ENCODE measurements around the gene HPD. TPM values are rescaled to one million over a fixed set of nuclear protein-coding genes. Genes with fewer than 3 reads are reported as not detected.

Gene HPD
- total RNA-seq, 1 experiment from 2014 or later: 0.39 TPM

DNA sequence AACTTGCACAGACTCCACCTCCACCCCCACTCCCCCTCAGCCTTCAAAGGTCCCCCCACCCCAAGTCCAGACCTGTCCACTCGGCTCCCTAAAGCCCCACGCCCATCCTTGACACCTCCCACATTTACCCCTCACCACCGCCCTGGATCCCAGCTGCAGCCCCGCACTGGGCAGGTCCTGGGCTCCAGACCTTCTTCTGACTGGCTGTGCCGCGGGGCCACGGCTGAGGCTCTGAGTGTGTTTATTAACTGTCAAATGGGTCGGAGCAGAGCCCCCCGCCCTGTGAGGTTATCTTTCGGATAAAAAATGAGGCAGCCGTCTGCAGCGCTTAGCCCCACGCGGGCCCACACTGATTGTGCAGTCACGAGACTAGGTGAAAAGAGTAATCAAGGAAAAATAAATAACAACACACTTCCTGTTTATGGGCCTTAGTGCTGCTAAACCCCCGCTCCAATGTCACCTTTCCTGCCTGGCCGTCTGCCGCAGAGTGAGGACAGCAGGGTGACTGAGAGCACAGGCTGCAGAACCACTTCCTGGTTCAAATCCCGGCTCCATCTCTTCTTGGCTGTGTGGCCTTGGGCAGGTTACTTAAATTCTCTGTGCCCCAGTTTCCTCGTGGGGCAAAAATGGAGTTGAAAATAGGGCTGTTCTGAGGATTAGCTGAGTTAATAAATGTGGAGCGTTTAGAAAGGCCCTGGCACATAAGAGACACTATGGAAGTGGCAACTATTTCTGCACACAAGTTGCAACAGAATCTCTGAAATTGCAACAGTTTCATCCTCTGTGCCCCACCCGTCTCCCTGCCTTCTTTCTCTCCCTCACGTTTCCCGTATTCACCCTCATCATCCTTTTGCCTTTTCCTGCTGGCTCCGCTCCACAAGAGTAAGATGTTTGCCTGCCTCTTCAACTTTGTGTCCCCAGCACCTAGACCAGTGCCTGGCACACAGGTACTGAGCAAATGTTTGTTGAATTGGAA, 45.5 kb downstream of the HPD start:
- DNase-seq (ENCODE audit: low spot score) (peak; percentile 44), ATAC-seq (peak; percentile 12)
- Mint-ChIP-seq H3K4me1 (peaks cover 23% of the 10 kb centered on the region), H3K27me3 (ENCODE audit: low read depth) (no peaks in the 10 kb centered on the region), H3K4me3 (peak overlapping the region; percentile 87), H3K9me3 (no peaks in the 10 kb centered on the region), H3K27ac (peak overlapping the region; percentile 68), H3K36me3 (peaks cover 25% of the 10 kb centered on the region)
- CTCF ChIA-PET: interaction anchor here (0.6 to 11.9 kb wide), 6 partner anchors 9 to 233 kb away, joined by 3 to 532 read pairs (median 8); partner anchors contain the start of genes RHOF and SETD1B
- TF ChIP-seq CREM (CRISPR knock-in tag; IDR thresholded peaks at IDR 0.05) (no peak), MYBL2 (CRISPR knock-in tag; IDR thresholded peaks at IDR 0.05) (no peak), ATF1 (CRISPR knock-in tag; IDR thresholded peaks at IDR 0.05) (no peak), ZNF671 (CRISPR knock-in tag; IDR thresholded peaks at IDR 0.05) (no peak), ZNF396 (CRISPR knock-in tag; IDR thresholded peaks at IDR 0.05; ENCODE audit: borderline replicate concordance) (no peak), ELF4 (CRISPR knock-in tag; IDR thresholded peaks at IDR 0.05; ENCODE audit: low read depth) (no peak)
- TF ChIP-seq, protein P1, sequence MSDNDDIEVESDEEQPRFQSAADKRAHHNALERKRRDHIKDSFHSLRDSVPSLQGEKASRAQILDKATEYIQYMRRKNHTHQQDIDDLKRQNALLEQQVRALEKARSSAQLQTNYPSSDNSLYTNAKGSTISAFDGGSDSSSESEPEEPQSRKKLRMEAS (CRISPR knock-in tag; IDR thresholded peaks at IDR 0.05): no peak
- TF ChIP-seq, protein P2, sequence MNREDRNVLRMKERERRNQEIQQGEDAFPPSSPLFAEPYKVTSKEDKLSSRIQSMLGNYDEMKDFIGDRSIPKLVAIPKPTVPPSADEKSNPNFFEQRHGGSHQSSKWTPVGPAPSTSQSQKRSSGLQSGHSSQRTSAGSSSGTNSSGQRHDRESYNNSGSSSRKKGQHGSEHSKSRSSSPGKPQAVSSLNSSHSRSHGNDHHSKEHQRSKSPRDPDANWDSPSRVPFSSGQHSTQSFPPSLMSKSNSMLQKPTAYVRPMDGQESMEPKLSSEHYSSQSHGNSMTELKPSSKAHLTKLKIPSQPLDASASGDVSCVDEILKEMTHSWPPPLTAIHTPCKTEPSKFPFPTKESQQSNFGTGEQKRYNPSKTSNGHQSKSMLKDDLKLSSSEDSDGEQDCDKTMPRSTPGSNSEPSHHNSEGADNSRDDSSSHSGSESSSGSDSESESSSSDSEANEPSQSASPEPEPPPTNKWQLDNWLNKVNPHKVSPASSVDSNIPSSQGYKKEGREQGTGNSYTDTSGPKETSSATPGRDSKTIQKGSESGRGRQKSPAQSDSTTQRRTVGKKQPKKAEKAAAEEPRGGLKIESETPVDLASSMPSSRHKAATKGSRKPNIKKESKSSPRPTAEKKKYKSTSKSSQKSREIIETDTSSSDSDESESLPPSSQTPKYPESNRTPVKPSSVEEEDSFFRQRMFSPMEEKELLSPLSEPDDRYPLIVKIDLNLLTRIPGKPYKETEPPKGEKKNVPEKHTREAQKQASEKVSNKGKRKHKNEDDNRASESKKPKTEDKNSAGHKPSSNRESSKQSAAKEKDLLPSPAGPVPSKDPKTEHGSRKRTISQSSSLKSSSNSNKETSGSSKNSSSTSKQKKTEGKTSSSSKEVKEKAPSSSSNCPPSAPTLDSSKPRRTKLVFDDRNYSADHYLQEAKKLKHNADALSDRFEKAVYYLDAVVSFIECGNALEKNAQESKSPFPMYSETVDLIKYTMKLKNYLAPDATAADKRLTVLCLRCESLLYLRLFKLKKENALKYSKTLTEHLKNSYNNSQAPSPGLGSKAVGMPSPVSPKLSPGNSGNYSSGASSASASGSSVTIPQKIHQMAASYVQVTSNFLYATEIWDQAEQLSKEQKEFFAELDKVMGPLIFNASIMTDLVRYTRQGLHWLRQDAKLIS (CRISPR knock-in tag; IDR thresholded peaks at IDR 0.05; ENCODE audit: borderline replicate concordance): no peak
- TF ChIP-seq, protein P3, sequence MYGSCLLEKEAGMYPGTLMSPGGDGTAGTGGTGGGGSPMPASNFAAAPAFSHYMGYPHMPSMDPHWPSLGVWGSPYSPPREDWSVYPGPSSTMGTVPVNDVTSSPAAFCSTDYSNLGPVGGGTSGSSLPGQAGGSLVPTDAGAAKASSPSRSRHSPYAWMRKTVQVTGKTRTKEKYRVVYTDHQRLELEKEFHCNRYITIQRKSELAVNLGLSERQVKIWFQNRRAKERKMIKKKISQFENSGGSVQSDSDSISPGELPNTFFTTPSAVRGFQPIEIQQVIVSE (CRISPR knock-in tag; IDR thresholded peaks at IDR 0.05; ENCODE audit: borderline replicate concordance): no peak
- TF ChIP-seq, protein P4, sequence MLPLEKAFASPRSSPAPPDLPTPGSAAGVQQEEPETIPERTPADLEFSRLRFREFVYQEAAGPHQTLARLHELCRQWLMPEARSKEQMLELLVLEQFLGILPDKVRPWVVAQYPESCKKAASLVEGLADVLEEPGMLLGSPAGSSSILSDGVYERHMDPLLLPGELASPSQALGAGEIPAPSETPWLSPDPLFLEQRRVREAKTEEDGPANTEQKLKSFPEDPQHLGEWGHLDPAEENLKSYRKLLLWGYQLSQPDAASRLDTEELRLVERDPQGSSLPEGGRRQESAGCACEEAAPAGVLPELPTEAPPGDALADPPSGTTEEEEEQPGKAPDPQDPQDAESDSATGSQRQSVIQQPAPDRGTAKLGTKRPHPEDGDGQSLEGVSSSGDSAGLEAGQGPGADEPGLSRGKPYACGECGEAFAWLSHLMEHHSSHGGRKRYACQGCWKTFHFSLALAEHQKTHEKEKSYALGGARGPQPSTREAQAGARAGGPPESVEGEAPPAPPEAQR (CRISPR knock-in tag; IDR thresholded peaks at IDR 0.05): no peak
- TF ChIP-seq, protein P5, sequence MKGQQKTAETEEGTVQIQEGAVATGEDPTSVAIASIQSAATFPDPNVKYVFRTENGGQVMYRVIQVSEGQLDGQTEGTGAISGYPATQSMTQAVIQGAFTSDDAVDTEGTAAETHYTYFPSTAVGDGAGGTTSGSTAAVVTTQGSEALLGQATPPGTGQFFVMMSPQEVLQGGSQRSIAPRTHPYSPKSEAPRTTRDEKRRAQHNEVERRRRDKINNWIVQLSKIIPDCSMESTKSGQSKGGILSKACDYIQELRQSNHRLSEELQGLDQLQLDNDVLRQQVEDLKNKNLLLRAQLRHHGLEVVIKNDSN (CRISPR knock-in tag; IDR thresholded peaks at IDR 0.05): no peak
- TF ChIP-seq, protein P6, sequence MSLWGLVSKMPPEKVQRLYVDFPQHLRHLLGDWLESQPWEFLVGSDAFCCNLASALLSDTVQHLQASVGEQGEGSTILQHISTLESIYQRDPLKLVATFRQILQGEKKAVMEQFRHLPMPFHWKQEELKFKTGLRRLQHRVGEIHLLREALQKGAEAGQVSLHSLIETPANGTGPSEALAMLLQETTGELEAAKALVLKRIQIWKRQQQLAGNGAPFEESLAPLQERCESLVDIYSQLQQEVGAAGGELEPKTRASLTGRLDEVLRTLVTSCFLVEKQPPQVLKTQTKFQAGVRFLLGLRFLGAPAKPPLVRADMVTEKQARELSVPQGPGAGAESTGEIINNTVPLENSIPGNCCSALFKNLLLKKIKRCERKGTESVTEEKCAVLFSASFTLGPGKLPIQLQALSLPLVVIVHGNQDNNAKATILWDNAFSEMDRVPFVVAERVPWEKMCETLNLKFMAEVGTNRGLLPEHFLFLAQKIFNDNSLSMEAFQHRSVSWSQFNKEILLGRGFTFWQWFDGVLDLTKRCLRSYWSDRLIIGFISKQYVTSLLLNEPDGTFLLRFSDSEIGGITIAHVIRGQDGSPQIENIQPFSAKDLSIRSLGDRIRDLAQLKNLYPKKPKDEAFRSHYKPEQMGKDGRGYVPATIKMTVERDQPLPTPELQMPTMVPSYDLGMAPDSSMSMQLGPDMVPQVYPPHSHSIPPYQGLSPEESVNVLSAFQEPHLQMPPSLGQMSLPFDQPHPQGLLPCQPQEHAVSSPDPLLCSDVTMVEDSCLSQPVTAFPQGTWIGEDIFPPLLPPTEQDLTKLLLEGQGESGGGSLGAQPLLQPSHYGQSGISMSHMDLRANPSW (CRISPR knock-in tag; conservative IDR thresholded peaks at IDR 0.05; ENCODE audit: low read depth): no peak
- TF ChIP-seq, protein P7, sequence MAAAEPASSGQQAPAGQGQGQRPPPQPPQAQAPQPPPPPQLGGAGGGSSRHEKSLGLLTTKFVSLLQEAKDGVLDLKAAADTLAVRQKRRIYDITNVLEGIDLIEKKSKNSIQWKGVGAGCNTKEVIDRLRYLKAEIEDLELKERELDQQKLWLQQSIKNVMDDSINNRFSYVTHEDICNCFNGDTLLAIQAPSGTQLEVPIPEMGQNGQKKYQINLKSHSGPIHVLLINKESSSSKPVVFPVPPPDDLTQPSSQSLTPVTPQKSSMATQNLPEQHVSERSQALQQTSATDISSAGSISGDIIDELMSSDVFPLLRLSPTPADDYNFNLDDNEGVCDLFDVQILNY (CRISPR knock-in tag; IDR thresholded peaks at IDR 0.05): no peak
- POLR2A ChIA-PET: interaction anchor here (1.3 to 8.7 kb wide), 2 partner anchors 15 to 75 kb away, joined by 8 to 161 read pairs; partner anchors contain the start of genes PSMD9 and RHOF
